K562 (cell line): Measurements from ENCODE around the gene CARM1. TPM values are rescaled to one million over a fixed set of nuclear protein-coding genes. Genes with fewer than 3 reads are reported as not detected.

Source experiments
- C11orf30 ChIP-seq: fragments of 450-650 bp; IDR thresholded peaks from 2 replicates; pipeline ENCODE4 v1.6.1; 2016; ENCODE audit warnings: low read depth, mild to moderate bottlenecking
- ELF4 ChIP-seq: fragments of 450-650 bp; formaldehyde crosslinking; IDR thresholded peaks from 2 replicates; pipeline ENCODE4 v1.4.0; 2022; ENCODE audit warnings: missing genetic modification characterization
- POLR3A ChIP-seq: IDR thresholded peaks from 2 replicates; pipeline ENCODE4 v1.6.1; 2011; ENCODE audit warnings: borderline replicate concordance, mild to moderate bottlenecking, moderate library complexity; ENCODE audit not compliant: insufficient read length, insufficient read depth; ENCODE audit errors: extremely low read depth
- SUPT5H ChIP-seq: fragments of 450-650 bp; IDR thresholded peaks from 2 replicates; pipeline ENCODE4 v1.6.1; 2016
- ZBTB17 ChIP-seq: fragments of 450-650 bp; formaldehyde crosslinking; IDR thresholded peaks from 2 replicates; pipeline ENCODE4 v1.4.0; 2020; ENCODE audit warnings: mild to moderate bottlenecking
- ZNF445 ChIP-seq: fragments of 250-450 bp; sonication (Bioruptor Pico); IDR thresholded peaks from 2 replicates; pipeline ENCODE4 v1.4.0; 2020; ENCODE audit warnings: low read depth, mild to moderate bottlenecking, moderate library complexity
- ZNF717 ChIP-seq: fragments of 250-450 bp; sonication (Bioruptor Pico); IDR thresholded peaks from 2 replicates; pipeline ENCODE4 v1.5.0; 2021
- polyA plus RNA-seq, 8 experiments: library from polyadenylated mRNA; depleted of rRNA in 4 of 8; stranded (reverse) in 5 of 8; unstranded in 3 of 8; fragments of >200 nt; fragmentation: Nextera tagmentation in 2 of 8; fragmentation: Illumina TruSeq in 1 of 8; extraction: Ambion mirVana in 2 of 8; extraction: Trizol in 1 of 8; gene quantifications; 2 replicates each; pipeline versions ENCODE4 v1.2.1 to v1.2.3, GENCODE V29; 2011 to 2014; ENCODE audit warnings: inconsistent platforms in 1 of 8, missing spikeins in 1 of 8
- total RNA-seq, 7 experiments: library from RNA; depleted of rRNA in 6 of 7; stranded (reverse); fragments of >200 nt in 6 of 7; fragmentation: Illumina TruSeq in 2 of 7; extraction: Trizol in 2 of 7; gene quantifications; 2 replicates each; pipeline versions ENCODE4 v1.2.1 to v1.2.3, GENCODE V29; 2011 to 2021; ENCODE audit warnings: low replicate concordance in 1 of 7
- TF ChIP-seq, protein P1 (sequence below): fragments of 450-650 bp; IDR thresholded peaks from 2 replicates; pipeline ENCODE4 v1.6.1; 2016; ENCODE audit warnings: mild to moderate bottlenecking, moderate library complexity
- TF ChIP-seq, protein P2 (sequence below): sonication (generic); formaldehyde crosslinking; IDR thresholded peaks from 2 replicates; pipeline ENCODE4 v1.8.0; 2022; ENCODE audit warnings: missing genetic modification reagents, mild to moderate bottlenecking, moderate library complexity, borderline replicate concordance
- TF ChIP-seq, protein P3 (sequence below): fragments of 450-650 bp; formaldehyde crosslinking; conservative IDR thresholded peaks from 2 replicates; pipeline ENCODE4 v1.4.0; 2022; ENCODE audit warnings: mild to moderate bottlenecking, missing genetic modification characterization
- TF ChIP-seq, protein P4 (sequence below): sonication (generic); formaldehyde crosslinking; IDR thresholded peaks from 2 replicates; pipeline ENCODE4 v1.8.0; 2022; ENCODE audit warnings: mild to moderate bottlenecking, missing genetic modification reagents, borderline replicate concordance

Gene CARM1
- total and polyA plus RNA-seq, 9 of the 15 experiments (the other 6 are each of a cell fraction or from before 2014, with no cell fraction given), result 0.36 to 86.0 (median 29.7) TPM

DNA sequence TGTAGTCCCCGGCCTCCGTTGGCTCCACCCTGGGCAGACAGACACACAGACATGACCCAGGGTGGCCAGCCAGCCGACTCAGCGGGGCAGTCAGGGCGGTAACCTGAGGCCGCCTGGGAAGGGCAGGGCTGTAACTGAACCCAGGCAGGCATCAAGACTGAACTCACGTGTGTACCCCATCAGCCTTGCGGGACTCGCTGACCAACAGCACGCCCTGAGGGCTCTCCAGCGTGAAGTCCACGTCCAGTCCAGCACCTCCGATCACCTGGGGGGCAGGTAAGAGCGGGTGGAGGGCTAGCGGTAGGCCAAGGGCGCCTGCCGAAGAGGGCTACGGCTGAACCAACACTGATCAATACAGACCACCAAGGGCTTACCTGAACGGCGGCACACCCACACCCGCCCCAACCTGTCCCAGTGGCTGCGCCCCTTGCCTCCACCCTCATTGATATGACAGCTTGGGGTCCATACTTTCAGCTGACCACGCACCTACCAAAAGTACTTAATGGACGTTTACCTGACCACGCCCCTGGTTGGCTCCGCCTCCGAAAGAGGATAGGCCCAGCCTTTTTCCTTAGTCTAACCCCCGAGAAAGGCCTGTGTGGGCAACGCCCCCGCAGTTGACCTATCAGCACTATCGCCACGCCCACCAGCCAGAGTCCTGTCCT, 36.1 kb upstream of the CARM1 start (continued):
- TF ChIP-seq, protein P1, sequence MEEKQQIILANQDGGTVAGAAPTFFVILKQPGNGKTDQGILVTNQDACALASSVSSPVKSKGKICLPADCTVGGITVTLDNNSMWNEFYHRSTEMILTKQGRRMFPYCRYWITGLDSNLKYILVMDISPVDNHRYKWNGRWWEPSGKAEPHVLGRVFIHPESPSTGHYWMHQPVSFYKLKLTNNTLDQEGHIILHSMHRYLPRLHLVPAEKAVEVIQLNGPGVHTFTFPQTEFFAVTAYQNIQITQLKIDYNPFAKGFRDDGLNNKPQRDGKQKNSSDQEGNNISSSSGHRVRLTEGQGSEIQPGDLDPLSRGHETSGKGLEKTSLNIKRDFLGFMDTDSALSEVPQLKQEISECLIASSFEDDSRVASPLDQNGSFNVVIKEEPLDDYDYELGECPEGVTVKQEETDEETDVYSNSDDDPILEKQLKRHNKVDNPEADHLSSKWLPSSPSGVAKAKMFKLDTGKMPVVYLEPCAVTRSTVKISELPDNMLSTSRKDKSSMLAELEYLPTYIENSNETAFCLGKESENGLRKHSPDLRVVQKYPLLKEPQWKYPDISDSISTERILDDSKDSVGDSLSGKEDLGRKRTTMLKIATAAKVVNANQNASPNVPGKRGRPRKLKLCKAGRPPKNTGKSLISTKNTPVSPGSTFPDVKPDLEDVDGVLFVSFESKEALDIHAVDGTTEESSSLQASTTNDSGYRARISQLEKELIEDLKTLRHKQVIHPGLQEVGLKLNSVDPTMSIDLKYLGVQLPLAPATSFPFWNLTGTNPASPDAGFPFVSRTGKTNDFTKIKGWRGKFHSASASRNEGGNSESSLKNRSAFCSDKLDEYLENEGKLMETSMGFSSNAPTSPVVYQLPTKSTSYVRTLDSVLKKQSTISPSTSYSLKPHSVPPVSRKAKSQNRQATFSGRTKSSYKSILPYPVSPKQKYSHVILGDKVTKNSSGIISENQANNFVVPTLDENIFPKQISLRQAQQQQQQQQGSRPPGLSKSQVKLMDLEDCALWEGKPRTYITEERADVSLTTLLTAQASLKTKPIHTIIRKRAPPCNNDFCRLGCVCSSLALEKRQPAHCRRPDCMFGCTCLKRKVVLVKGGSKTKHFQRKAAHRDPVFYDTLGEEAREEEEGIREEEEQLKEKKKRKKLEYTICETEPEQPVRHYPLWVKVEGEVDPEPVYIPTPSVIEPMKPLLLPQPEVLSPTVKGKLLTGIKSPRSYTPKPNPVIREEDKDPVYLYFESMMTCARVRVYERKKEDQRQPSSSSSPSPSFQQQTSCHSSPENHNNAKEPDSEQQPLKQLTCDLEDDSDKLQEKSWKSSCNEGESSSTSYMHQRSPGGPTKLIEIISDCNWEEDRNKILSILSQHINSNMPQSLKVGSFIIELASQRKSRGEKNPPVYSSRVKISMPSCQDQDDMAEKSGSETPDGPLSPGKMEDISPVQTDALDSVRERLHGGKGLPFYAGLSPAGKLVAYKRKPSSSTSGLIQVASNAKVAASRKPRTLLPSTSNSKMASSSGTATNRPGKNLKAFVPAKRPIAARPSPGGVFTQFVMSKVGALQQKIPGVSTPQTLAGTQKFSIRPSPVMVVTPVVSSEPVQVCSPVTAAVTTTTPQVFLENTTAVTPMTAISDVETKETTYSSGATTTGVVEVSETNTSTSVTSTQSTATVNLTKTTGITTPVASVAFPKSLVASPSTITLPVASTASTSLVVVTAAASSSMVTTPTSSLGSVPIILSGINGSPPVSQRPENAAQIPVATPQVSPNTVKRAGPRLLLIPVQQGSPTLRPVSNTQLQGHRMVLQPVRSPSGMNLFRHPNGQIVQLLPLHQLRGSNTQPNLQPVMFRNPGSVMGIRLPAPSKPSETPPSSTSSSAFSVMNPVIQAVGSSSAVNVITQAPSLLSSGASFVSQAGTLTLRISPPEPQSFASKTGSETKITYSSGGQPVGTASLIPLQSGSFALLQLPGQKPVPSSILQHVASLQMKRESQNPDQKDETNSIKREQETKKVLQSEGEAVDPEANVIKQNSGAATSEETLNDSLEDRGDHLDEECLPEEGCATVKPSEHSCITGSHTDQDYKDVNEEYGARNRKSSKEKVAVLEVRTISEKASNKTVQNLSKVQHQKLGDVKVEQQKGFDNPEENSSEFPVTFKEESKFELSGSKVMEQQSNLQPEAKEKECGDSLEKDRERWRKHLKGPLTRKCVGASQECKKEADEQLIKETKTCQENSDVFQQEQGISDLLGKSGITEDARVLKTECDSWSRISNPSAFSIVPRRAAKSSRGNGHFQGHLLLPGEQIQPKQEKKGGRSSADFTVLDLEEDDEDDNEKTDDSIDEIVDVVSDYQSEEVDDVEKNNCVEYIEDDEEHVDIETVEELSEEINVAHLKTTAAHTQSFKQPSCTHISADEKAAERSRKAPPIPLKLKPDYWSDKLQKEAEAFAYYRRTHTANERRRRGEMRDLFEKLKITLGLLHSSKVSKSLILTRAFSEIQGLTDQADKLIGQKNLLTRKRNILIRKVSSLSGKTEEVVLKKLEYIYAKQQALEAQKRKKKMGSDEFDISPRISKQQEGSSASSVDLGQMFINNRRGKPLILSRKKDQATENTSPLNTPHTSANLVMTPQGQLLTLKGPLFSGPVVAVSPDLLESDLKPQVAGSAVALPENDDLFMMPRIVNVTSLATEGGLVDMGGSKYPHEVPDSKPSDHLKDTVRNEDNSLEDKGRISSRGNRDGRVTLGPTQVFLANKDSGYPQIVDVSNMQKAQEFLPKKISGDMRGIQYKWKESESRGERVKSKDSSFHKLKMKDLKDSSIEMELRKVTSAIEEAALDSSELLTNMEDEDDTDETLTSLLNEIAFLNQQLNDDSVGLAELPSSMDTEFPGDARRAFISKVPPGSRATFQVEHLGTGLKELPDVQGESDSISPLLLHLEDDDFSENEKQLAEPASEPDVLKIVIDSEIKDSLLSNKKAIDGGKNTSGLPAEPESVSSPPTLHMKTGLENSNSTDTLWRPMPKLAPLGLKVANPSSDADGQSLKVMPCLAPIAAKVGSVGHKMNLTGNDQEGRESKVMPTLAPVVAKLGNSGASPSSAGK, result no peak
- 0 out of 2 replicates have a peak, but pooled peaks have one; percentile 66 for TF ChIP-seq ZNF717
- peak; percentile 63 for TF ChIP-seq SUPT5H
- peak; percentile 40; the same call in 1 of the 2 replicates for TF ChIP-seq ELF4 (CRISPR knock-in tag)
- TF ChIP-seq C11orf30, result peak; percentile 68; the same call in 1 of the 2 replicates
- TF ChIP-seq, protein P2, sequence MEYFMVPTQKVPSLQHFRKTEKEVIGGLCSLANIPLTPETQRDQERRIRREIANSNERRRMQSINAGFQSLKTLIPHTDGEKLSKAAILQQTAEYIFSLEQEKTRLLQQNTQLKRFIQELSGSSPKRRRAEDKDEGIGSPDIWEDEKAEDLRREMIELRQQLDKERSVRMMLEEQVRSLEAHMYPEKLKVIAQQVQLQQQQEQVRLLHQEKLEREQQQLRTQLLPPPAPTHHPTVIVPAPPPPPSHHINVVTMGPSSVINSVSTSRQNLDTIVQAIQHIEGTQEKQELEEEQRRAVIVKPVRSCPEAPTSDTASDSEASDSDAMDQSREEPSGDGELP (CRISPR knock-in tag), result peak; percentile 75
- TF ChIP-seq POLR3A, result no peak
- TF ChIP-seq ZNF445 (CRISPR knock-in tag), result 0 out of 2 replicates have a peak, but pooled peaks have one; percentile 41
- peak; percentile 81 for TF ChIP-seq ZBTB17 (CRISPR knock-in tag)
- TF ChIP-seq, protein P3, sequence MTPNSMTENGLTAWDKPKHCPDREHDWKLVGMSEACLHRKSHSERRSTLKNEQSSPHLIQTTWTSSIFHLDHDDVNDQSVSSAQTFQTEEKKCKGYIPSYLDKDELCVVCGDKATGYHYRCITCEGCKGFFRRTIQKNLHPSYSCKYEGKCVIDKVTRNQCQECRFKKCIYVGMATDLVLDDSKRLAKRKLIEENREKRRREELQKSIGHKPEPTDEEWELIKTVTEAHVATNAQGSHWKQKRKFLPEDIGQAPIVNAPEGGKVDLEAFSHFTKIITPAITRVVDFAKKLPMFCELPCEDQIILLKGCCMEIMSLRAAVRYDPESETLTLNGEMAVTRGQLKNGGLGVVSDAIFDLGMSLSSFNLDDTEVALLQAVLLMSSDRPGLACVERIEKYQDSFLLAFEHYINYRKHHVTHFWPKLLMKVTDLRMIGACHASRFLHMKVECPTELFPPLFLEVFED (CRISPR knock-in tag), result 0 out of 2 replicates have a peak, but pooled peaks have one; percentile 44
- TF ChIP-seq, protein P4, sequence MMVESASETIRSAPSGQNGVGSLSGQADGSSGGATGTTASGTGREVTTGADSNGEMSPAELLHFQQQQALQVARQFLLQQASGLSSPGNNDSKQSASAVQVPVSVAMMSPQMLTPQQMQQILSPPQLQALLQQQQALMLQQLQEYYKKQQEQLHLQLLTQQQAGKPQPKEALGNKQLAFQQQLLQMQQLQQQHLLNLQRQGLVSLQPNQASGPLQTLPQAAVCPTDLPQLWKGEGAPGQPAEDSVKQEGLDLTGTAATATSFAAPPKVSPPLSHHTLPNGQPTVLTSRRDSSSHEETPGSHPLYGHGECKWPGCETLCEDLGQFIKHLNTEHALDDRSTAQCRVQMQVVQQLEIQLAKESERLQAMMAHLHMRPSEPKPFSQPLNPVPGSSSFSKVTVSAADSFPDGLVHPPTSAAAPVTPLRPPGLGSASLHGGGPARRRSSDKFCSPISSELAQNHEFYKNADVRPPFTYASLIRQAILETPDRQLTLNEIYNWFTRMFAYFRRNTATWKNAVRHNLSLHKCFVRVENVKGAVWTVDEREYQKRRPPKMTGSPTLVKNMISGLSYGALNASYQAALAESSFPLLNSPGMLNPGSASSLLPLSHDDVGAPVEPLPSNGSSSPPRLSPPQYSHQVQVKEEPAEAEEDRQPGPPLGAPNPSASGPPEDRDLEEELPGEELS (CRISPR knock-in tag), result peak; percentile 13; the same call in 1 of the 2 replicates
